ENCODE data around the gene ARHGAP45. TPM values are rescaled to one million over a fixed set of nuclear protein-coding genes. Genes with fewer than 3 reads are reported as not detected.

ARHGAP45 gene
- total and polyA plus RNA-seq, 9 of the 15 experiments (the other 6 are each of a cell fraction or from before 2014, with no cell fraction given): 0.08 to 22.1 (median 4.2) TPM

- TF ChIP-seq MTA2 (IDR thresholded peaks at IDR 0.05; ENCODE audit: low read depth) (no peak), NFE2 (IDR thresholded peaks at IDR 0.05; ENCODE audit: low read depth) (no peak), RBM22 (IDR thresholded peaks at IDR 0.05; ENCODE audit: low read depth, low read length, poor library complexity, severe bottlenecking) (peak; percentile 54), EP400 (IDR thresholded peaks at IDR 0.05) (no peak), SREBF2 (CRISPR knock-in tag; IDR thresholded peaks at IDR 0.05) (no peak), ZKSCAN1 (IDR thresholded peaks at IDR 0.05; ENCODE audit: low read depth, low read length) (no peak)
- TF ChIP-seq, protein P1, sequence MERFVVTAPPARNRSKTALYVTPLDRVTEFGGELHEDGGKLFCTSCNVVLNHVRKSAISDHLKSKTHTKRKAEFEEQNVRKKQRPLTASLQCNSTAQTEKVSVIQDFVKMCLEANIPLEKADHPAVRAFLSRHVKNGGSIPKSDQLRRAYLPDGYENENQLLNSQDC (CRISPR knock-in tag; IDR thresholded peaks at IDR 0.05): no peak
These were observed 30.9 kb upstream of the ARHGAP45 start (continued) for GRCh38 chr19:1035998-1036621.

DNA sequence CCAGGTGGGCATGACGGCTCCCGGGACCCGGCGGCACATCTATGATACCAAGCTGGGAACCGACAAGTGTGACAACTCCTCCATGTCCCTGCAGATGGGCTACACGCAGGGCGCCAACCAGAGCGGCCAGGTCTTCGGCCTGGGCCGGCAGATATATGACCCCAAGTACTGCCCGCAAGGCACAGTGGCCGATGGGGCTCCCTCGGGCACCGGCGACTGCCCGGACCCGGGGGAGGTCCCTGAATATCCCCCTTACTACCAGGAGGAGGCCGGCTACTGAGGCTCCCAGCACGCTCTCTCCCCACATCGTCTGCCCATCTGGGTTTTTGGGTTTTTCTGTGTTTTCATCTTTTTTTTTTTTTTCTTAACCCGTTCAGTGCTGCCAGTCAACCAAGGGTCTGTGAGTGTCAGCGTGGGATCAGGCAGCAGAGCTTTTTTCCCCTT is 29.3 kb upstream of the ARHGAP45 start:
- H3K9ac ChIP-seq (ENCODE audit: insufficient read depth in 1 of 2, low read depth in 2 of 2, low read length in 2 of 2): peak overlapping the region; percentile 12 to 65; a peak in 3 of 4 replicates
- H3K4me2 ChIP-seq (ENCODE audit: insufficient read depth, low read length): peak overlapping the region; percentile 51; the same call in 1 of the 2 replicates
- intact Hi-C loops (cut with micrococcal nuclease) (no loop called here), in situ Hi-C loops (cut with MboI) (no loop called here)
- ChIA-PET CTCF (ENCODE audit: low intra/inter-chr PET ratio) (no interaction called here), POLR2A (interaction anchor here (11.0 kb wide), 1 partner anchor 8 kb away, joined by 176 read pairs; the partner anchor contains the start of gene CNN2)
- no peaks in the 10 kb centered on the region for H3K9me1 ChIP-seq (ENCODE audit: control insufficient read depth, insufficient read depth, low read length)
- no peak for FAIRE-seq
- no peak overlapping the region for H3K4me3 ChIP-seq
- ATAC-seq: no peak
- H3K9me3 ChIP-seq (replicated peaks; ENCODE audit: control insufficient read depth, insufficient read depth, low read depth, low read length): no peaks in the 10 kb centered on the region
- no peaks in the 10 kb centered on the region for H4K20me1 ChIP-seq (replicated peaks; ENCODE audit: control insufficient read depth, insufficient read depth, low read length)
- H2AFZ ChIP-seq (ENCODE audit: low read depth, low read length): no peak overlapping the region
- WGBS (ENCODE audit: insufficient coverage, low coverage, missing lambda C conversion rate): 72% methylated on average over 16 of the region's 22 CpGs
- peaks cover 25% of the 10 kb centered on the region for H3K79me2 ChIP-seq (ENCODE audit: control insufficient read depth, insufficient read depth, low read length)
- no peaks in the 10 kb centered on the region for H3K27me3 ChIP-seq (ENCODE audit: control insufficient read depth in 2 of 2, insufficient read depth in 2 of 2, low read length in 2 of 2)
- H3K4me1 ChIP-seq (replicated peaks in 1 of 2; ENCODE audit: control insufficient read depth in 2 of 2, insufficient read depth in 2 of 2, low read length in 2 of 2): peaks cover 28 to 61% of the 10 kb centered on the region in 2 experiments
- H3K27ac ChIP-seq (ENCODE audit: extremely low read depth, low read depth, low read length): peak overlapping the region; percentile 71
- H3K36me3 ChIP-seq (ENCODE audit: control insufficient read depth, insufficient read depth, low read length): peaks cover 43% of the 10 kb centered on the region
- DNase-seq (ENCODE audit: extremely low read depth in 1 of 4, low spot score in 3 of 4): no peak
- BruUV-seq (replicated peaks): no TSS peak
- peak; percentile 65; the same call in 1 of the 2 replicates for TF ChIP-seq SMARCA5 (IDR thresholded peaks at IDR 0.05)
- TF ChIP-seq RBM22 (IDR thresholded peaks at IDR 0.05; ENCODE audit: low read depth, low read length, poor library complexity, severe bottlenecking): peak; percentile 35
- TF ChIP-seq PTBP1 (IDR thresholded peaks at IDR 0.05; ENCODE audit: low read depth, low read length): peak; percentile 82; the same call in 1 of the 2 replicates
- TF ChIP-seq ZNF384 (IDR thresholded peaks at IDR 0.05; ENCODE audit: low read depth, low read length): peak; percentile 51; the same call in 1 of the 2 replicates
- 0 out of 2 replicates have a peak, but pooled peaks have one; percentile 26 for TF ChIP-seq SMAD4 (CRISPR knock-in tag; conservative IDR thresholded peaks at IDR 0.05)
- TF ChIP-seq POLR2G (IDR thresholded peaks at IDR 0.05; ENCODE audit: low read depth, low read length): peak; percentile 57; the same call in 1 of the 2 replicates
- peak; percentile 51; the same call in 1 of the 2 replicates for TF ChIP-seq BCOR (IDR thresholded peaks at IDR 0.05)
- TF ChIP-seq NKRF (IDR thresholded peaks at IDR 0.05; ENCODE audit: borderline replicate concordance): no peak
- TF ChIP-seq PKNOX1 (IDR thresholded peaks at IDR 0.05): peak; percentile 41
- TF ChIP-seq RBFOX2 (IDR thresholded peaks at IDR 0.05; ENCODE audit: low read depth, low read length): peak; percentile 41
- no peak for TF ChIP-seq ZNF174 (CRISPR knock-in tag; IDR thresholded peaks at IDR 0.05)
- peak; percentile 49; the same call in 1 of the 2 replicates for TF ChIP-seq BRD4 (IDR thresholded peaks at IDR 0.05)
- TF ChIP-seq ZBTB7A (IDR thresholded peaks at IDR 0.05; ENCODE audit: borderline replicate concordance, control insufficient read depth, low read depth, low read length): peak; percentile 40; the same call in 1 of the 2 replicates
- no peak for TF ChIP-seq KLF6 (CRISPR knock-in tag; IDR thresholded peaks at IDR 0.05; ENCODE audit: borderline replicate concordance)
